ENCODE measurements around the gene PLEKHG5.
A peak's percentile ranks its signal among the peaks of the same experiment; 100 is the strongest.

Gene PLEKHG5

DNA sequence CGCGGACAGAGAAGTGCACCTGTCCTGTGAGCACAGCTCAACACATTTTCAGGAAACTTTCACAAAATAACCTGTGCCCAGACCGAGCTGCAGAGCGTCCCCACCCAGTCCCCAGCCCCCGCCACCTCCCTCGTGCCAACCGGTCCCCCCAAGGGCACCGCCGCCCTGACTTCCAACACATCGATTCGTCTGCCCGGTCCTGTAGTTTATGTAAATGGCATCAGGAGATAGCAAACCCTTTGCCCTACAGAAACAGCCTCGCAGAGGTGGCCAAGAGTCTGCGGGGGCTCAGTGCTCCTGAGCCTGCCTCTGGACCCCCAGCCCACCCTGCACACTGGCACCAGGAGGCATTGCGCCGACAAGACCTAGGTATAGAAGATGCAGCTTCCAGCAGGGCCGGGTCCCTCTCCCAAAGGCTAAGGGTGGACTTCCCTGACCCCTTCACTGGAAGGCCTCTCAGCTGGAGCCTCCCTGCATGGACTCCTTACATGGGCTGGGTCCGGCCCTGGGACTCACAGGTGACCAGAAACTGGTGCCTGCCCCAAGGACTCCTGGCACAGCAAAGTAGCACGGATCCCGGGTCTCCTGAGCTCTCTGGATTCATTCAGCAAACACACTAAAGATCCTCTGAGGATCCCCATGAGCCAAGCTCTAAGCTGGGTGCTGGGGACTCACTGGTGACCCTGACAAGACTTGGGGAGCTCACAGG lies 6.6 kb upstream of the PLEKHG5 start:
- DNase-seq (ENCODE audit: extremely low read depth, insufficient read length) = no peak
- Histone ChIP-seq H3K4me3 (replicated peaks; ENCODE audit: low read depth, low read length) (peak overlapping the region; percentile 59), H3K36me3 (ENCODE audit: control insufficient read depth, insufficient read depth, low read length) (no peaks in the 10 kb centered on the region), H3K27me3 (replicated peaks; ENCODE audit: control insufficient read depth, insufficient read depth, low read length) (no peaks in the 10 kb centered on the region; the same call in 1 of the 2 replicates)
- TF ChIP-seq, protein P1, sequence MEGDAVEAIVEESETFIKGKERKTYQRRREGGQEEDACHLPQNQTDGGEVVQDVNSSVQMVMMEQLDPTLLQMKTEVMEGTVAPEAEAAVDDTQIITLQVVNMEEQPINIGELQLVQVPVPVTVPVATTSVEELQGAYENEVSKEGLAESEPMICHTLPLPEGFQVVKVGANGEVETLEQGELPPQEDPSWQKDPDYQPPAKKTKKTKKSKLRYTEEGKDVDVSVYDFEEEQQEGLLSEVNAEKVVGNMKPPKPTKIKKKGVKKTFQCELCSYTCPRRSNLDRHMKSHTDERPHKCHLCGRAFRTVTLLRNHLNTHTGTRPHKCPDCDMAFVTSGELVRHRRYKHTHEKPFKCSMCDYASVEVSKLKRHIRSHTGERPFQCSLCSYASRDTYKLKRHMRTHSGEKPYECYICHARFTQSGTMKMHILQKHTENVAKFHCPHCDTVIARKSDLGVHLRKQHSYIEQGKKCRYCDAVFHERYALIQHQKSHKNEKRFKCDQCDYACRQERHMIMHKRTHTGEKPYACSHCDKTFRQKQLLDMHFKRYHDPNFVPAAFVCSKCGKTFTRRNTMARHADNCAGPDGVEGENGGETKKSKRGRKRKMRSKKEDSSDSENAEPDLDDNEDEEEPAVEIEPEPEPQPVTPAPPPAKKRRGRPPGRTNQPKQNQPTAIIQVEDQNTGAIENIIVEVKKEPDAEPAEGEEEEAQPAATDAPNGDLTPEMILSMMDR (IDR thresholded peaks at IDR 0.05; ENCODE audit: insufficient read depth, low read length, poor library complexity, severe bottlenecking) = no peak

DNA sequence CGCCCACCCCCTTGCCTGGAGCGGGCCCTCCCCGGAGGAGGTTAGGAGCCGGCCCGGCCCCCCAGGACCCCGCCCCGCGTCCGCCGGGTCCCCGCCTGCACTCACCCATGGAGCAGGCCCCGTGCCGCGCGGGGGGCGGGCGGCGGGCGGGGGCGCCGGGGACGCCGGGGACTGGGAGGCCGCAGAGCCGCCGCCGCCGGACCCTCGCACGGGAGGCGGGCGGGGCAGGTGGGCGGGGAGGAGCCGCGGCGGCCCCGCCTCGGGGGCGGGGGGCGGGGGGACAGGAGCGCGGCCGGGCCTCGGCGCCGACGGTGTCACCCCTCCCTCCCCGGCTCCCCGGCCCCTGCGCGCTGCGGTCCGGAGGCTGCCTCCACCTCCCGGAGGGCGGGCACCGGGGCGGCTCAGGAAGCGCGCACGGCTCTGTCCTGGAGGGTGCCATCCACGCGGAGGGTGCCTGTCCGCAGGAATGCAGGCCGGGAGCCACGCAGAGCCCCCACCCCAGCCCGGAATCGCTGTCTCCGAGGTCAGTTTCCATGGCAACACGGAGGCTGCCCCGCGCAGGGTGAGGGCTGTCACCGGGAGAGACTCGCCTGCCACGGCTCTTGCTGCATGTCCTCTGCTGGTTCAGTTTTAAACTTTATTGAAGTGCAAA lies 5.9 kb upstream of the PLEKHG5 start:
- TF ChIP-seq, protein P1 (IDR thresholded peaks at IDR 0.05; ENCODE audit: insufficient read depth, low read length, poor library complexity, severe bottlenecking) = no peak
- H3K4me3 ChIP-seq (replicated peaks; ENCODE audit: low read depth, low read length) = peak overlapping the region; percentile 59
- DNase-seq (ENCODE audit: extremely low read depth, insufficient read length) = peak; percentile 29
- no peaks in the 10 kb centered on the region for H3K36me3 ChIP-seq (ENCODE audit: control insufficient read depth, insufficient read depth, low read length)
- H3K27me3 ChIP-seq (replicated peaks; ENCODE audit: control insufficient read depth, insufficient read depth, low read length) = no peaks in the 10 kb centered on the region; the same call in 1 of the 2 replicates

DNA sequence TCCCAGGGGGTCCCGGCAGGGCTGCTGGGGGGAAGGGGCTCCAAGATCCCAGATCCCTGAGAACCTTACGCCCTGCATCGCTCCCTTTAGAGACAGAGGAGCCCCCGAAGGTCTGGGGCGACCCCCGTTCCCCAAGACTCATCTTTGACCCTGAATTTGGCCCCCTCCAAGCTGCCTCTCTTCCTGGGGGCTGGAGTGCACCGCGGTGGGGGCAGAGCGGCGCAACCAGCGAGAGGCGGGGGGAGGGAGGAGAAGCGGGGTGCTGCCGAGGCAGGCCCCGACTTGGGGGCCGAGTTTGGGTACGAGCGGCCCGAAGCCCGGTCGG lies 5.4 kb upstream of the PLEKHG5 start:
- Histone ChIP-seq H3K4me3 (replicated peaks; ENCODE audit: low read depth, low read length) (no peak overlapping the region; the same call in 1 of the 2 replicates), H3K27me3 (replicated peaks; ENCODE audit: control insufficient read depth, insufficient read depth, low read length) (no peaks in the 10 kb centered on the region; the same call in 1 of the 2 replicates), H3K36me3 (ENCODE audit: control insufficient read depth, insufficient read depth, low read length) (no peaks in the 10 kb centered on the region)
- TF ChIP-seq, protein P1 (IDR thresholded peaks at IDR 0.05; ENCODE audit: insufficient read depth, low read length, poor library complexity, severe bottlenecking) = no peak
- no peak for DNase-seq (ENCODE audit: extremely low read depth, insufficient read length)

DNA sequence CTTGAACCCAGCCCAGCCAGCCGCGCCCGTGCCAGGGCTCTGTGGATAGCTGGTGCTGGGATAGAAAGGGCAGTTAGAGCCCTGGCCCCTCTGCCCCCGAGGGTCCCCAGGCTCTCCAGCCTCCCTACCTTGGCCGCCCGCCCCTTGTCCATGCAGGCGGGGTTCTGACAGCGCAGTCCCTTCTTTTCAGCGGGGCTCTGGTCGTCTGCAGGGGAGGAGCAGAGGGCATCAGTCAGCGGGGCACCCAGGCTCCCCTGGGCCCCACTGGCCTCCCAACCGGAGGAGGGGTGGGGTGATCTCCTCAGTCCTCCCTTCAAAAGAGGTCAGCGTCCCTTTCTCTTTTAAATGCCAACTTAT lies 4.9 kb upstream of the PLEKHG5 start:
- DNase-seq (ENCODE audit: extremely low read depth, insufficient read length) = no peak
- TF ChIP-seq, protein P1 (IDR thresholded peaks at IDR 0.05; ENCODE audit: insufficient read depth, low read length, poor library complexity, severe bottlenecking) = no peak
- no peak overlapping the region for H3K4me3 ChIP-seq (replicated peaks; ENCODE audit: low read depth, low read length)
- no peaks in the 10 kb centered on the region; the same call in 1 of the 2 replicates for H3K27me3 ChIP-seq (replicated peaks; ENCODE audit: control insufficient read depth, insufficient read depth, low read length)
- H3K36me3 ChIP-seq (ENCODE audit: control insufficient read depth, insufficient read depth, low read length) = no peaks in the 10 kb centered on the region

DNA sequence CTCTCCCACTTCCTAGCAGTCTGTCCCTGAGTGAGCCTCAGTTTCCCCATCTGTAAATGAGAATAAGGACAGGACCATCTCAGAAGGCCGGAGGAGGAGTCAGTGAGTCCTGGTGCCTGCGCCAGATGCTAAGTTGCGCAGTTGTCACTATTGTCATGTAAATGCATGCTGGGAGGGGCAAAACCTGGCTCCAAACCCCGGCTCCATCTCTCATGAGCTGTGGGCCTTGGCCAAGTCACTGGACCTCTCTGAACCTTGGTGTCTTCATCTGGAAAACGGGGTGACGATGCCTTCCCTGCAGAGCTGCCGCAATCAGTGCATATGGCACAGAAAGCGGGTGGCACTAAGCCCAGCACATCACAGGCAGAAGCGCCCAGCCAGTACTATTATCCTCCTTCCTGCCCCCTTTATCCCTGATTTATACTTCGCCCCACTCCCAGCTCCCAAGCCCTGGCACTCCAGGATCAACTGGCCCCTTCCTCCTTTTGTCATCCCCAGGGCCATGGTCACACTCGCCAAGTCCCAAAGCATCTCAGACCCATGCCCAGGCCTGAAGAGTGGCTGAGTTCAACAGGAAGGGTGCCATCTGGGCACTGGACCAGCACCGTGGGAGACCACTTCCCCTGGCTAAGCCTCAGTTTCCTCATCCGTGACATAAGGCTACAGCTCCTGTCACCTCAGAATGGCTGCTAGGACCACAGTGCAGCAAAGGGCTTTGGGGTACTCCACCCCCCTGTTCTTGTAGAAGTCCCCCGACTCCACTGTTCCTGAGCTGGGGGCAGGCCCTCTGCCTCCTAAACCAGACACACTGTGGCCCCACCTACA lies 4.3 kb upstream of the PLEKHG5 start:
- H3K27me3 ChIP-seq (replicated peaks; ENCODE audit: control insufficient read depth, insufficient read depth, low read length) = no peaks in the 10 kb centered on the region; the same call in 1 of the 2 replicates
- no peaks in the 10 kb centered on the region for H3K36me3 ChIP-seq (ENCODE audit: control insufficient read depth, insufficient read depth, low read length)
- H3K4me3 ChIP-seq (replicated peaks; ENCODE audit: low read depth, low read length) = no peak overlapping the region
- TF ChIP-seq, protein P1 (IDR thresholded peaks at IDR 0.05; ENCODE audit: insufficient read depth, low read length, poor library complexity, severe bottlenecking) = no peak
- DNase-seq (ENCODE audit: extremely low read depth, insufficient read length) = no peak

Measured in GM06990 (cell line).